SK-N-MC (cell line): ENCODE results near the gene FEV.

Experiments
- EZH2 ChIP-seq: fragments of 200-600 bp; sonication (generic); IDR thresholded peaks from one replicate; pipeline ENCODE4 v1.6.1; 2017; ENCODE audit warnings: antibody characterized with exemption
- FOXP2 ChIP-seq: optimal IDR thresholded peaks from 2 replicates; pipeline ENCODE3; 2011; ENCODE audit warnings: mild to moderate bottlenecking, moderate library complexity; ENCODE audit not compliant: insufficient read depth; ENCODE audit errors: extremely low read length, control extremely low read depth
- POLR2AphosphoS5 ChIP-seq: IDR thresholded peaks from 2 replicates; pipeline ENCODE4 v1.6.1; 2012; ENCODE audit warnings: mild to moderate bottlenecking, low read depth, low read length, borderline replicate concordance

DNA sequence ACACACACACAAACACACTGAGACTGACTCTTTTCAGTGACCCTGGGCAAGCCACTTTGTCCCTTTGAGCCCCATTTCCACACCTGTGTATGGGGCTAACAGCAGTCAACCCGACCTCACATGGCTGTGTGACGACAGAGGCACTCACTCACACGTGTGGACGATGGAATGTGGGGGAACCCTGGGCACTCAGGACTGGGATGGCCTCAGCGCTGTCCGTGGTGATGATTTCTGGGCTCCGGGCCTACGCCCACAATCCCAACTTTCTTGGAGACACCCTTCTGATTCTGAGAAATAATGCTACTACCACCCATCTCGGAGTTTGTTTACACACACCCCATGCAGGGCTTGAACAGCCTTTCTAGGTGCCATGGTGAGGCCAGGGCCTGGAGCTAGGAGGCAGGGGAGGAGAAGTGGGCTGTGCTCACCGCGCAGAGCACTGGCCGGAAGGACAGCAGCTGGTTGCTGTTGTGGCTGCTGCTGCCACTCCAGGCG is 6.7 kb upstream of the FEV start:
- TF ChIP-seq POLR2AphosphoS5 (no peak), EZH2 (no peak), FOXP2 (no peak)
